Astrocyte of the spinal cord (primary cell): ENCODE results near the gene ITSN1.

Experiments
- DNase-seq: peaks from one replicate; pipeline ENCODE4 v3.0.0; 2011; ENCODE audit warnings: low read depth, low spot score
- H3K4me3 ChIP-seq: 2 replicates; pipeline ENCODE4 v1.5.1; 2011; ENCODE audit warnings: low read depth, mild to moderate bottlenecking, low read length, moderate library complexity
- in situ Hi-C: cut with HindIII; loops from 2 replicates; pipeline ENCODE4 v1.10.0; 2017; ENCODE audit warnings: low sequenced_read_pairs
- TF ChIP-seq, protein P1 (sequence below): IDR thresholded peaks from 2 replicates; pipeline ENCODE4 v1.5.1; 2012; ENCODE audit warnings: low read depth, mild to moderate bottlenecking, low read length, inconsistent platforms

Gene ITSN1

GRCh38 chr21:33850401-33850800 is 208.1 kb downstream of the ITSN1 start:
- TF ChIP-seq, protein P1, sequence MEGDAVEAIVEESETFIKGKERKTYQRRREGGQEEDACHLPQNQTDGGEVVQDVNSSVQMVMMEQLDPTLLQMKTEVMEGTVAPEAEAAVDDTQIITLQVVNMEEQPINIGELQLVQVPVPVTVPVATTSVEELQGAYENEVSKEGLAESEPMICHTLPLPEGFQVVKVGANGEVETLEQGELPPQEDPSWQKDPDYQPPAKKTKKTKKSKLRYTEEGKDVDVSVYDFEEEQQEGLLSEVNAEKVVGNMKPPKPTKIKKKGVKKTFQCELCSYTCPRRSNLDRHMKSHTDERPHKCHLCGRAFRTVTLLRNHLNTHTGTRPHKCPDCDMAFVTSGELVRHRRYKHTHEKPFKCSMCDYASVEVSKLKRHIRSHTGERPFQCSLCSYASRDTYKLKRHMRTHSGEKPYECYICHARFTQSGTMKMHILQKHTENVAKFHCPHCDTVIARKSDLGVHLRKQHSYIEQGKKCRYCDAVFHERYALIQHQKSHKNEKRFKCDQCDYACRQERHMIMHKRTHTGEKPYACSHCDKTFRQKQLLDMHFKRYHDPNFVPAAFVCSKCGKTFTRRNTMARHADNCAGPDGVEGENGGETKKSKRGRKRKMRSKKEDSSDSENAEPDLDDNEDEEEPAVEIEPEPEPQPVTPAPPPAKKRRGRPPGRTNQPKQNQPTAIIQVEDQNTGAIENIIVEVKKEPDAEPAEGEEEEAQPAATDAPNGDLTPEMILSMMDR, result no peak
- no peak overlapping the region for H3K4me3 ChIP-seq
- no peak for DNase-seq
- in situ Hi-C loops, result no loop called here

DNA sequence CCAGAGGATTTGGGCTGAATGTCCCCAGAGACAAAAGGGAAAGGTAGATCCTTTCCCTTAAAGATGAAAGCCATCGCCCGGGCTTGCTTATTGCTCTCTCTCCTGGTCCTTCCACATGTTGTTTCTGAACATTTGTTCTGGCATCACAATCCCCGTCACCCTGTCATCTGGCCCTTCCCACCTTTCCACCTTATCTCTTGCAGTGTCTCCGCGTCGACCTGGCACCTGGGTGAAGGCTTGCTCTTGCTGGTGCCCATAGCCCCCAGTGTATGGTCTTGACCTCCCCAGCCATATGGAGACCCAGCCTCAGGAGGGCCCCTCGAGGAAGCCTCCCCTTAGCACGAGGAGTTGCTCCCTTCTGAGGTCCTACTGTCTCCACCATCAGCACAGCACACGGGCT is 208.7 kb downstream of the ITSN1 start:
- DNase-seq, result no peak
- H3K4me3 ChIP-seq, result no peak overlapping the region
- TF ChIP-seq, protein P1, result no peak
- in situ Hi-C loops, result no loop called here

GRCh38 chr21:33852485-33852884 is 210.2 kb downstream of the ITSN1 start:
- in situ Hi-C loops, result no loop called here
- no peak overlapping the region for H3K4me3 ChIP-seq
- TF ChIP-seq, protein P1, result no peak
- DNase-seq, result no peak

DNA sequence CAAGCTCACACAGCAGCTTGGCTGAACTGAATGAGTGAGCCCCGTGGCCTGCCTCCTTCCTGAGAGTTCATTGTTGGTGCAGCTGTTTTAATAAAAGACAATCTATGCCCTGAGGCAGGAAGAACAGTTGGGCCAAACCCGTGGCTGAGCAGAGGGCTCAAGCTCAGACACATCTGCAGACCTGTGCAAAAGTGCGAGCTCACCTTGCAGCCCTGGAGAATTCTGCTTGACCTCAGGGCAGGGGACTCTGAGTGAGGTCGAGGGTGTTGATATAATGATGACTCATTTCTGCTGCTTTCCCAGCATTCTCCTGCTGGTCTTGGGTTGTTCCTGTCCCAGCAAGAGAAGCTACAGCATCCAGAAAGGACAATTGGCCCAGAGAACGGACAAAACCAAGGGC is 212.3 kb downstream of the ITSN1 start:
- no peak overlapping the region for H3K4me3 ChIP-seq
- TF ChIP-seq, protein P1, result no peak
- in situ Hi-C loops, result no loop called here
- no peak for DNase-seq

DNA sequence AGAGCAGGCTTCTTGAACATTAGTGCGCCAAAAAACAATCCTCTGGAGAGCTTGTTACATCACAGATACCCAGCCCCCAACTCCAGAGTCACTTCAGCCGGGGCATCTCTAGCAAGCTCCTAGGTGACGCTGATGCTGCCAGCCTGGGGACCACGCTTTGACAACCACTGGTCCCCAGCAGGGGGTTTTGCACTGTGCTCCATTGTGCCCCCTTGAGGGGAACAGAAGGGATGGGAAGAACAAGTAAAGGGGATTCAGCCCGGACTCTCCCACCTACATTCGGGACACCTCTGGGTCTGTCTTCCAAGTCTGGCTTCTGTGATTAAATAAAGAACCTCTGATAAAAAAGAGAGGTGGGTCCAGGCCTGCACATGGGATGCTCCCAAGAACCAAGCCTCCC is 212.9 kb downstream of the ITSN1 start:
- TF ChIP-seq, protein P1, result no peak
- H3K4me3 ChIP-seq, result no peak overlapping the region
- no peak for DNase-seq
- in situ Hi-C loops, result no loop called here

GRCh38 chr21:33856893-33857527 is 214.7 kb downstream of the ITSN1 start:
- TF ChIP-seq, protein P1, result no peak
- in situ Hi-C loops, result no loop called here
- DNase-seq, result no peak
- no peak overlapping the region for H3K4me3 ChIP-seq
